HepG2 (cell line): ENCODE results near the gene PIGW. TPM values are rescaled to one million over a fixed set of nuclear protein-coding genes. Genes with fewer than 3 reads are reported as not detected.

ENCODE experiments used
- ARNT ChIP-seq: fragments of 450-650 bp; IDR thresholded peaks from 2 replicates; pipeline ENCODE4 v1.6.1; 2017
- ATF1 ChIP-seq: IDR thresholded peaks from 2 replicates; pipeline ENCODE4 v1.6.1; 2016; ENCODE audit warnings: mild to moderate bottlenecking, control low read depth
- BRF2 ChIP-seq: sonication (generic); formaldehyde crosslinking; IDR thresholded peaks from 2 replicates; pipeline ENCODE4 v1.8.1; 2022; ENCODE audit warnings: mild to moderate bottlenecking, missing genetic modification reagents
- CCDC6 ChIP-seq: sonication (generic); formaldehyde crosslinking; IDR thresholded peaks from 2 replicates; pipeline ENCODE4 v1.8.1; 2022; ENCODE audit warnings: mild to moderate bottlenecking, missing genetic modification reagents, moderate library complexity
- CREB3 ChIP-seq: sonication (generic); formaldehyde crosslinking; IDR thresholded peaks from 2 replicates; pipeline ENCODE4 v1.5.0; 2020; ENCODE audit warnings: missing genetic modification reagents
- DPF2 ChIP-seq: sonication (generic); formaldehyde crosslinking; IDR thresholded peaks from 2 replicates; pipeline ENCODE4 v1.4.0; 2020; ENCODE audit warnings: mild to moderate bottlenecking, low read depth, missing genetic modification reagents, borderline replicate concordance
- HNF4A ChIP-seq: sonication (generic); formaldehyde crosslinking; IDR thresholded peaks from 2 replicates; pipeline ENCODE4 v1.4.0; 2020; ENCODE audit warnings: missing genetic modification reagents
- IRF9 ChIP-seq: sonication (generic); formaldehyde crosslinking; IDR thresholded peaks from 2 replicates; pipeline ENCODE4 v1.8.0; 2022; ENCODE audit warnings: missing genetic modification reagents, mild to moderate bottlenecking, borderline replicate concordance
- REXO4 ChIP-seq: sonication (generic); formaldehyde crosslinking; IDR thresholded peaks from 2 replicates; pipeline ENCODE4 v1.8.0; 2022; ENCODE audit warnings: missing genetic modification reagents, mild to moderate bottlenecking, borderline replicate concordance
- RXRB ChIP-seq: IDR thresholded peaks from 2 replicates; pipeline ENCODE4 v1.6.1; 2016; ENCODE audit warnings: borderline replicate concordance, missing genetic modification reagents, missing compliant biosample characterization
- SATB2 ChIP-seq: sonication (generic); formaldehyde crosslinking; IDR thresholded peaks from 2 replicates; pipeline ENCODE4 v1.5.0; 2020; ENCODE audit warnings: missing genetic modification reagents
- SMAD9 ChIP-seq: sonication (generic); formaldehyde crosslinking; IDR thresholded peaks from 2 replicates; pipeline ENCODE4 v1.5.1; 2020; ENCODE audit warnings: mild to moderate bottlenecking, missing genetic modification reagents
- SNAPC5 ChIP-seq: sonication (generic); formaldehyde crosslinking; IDR thresholded peaks from 2 replicates; pipeline ENCODE4 v1.8.1; 2023; ENCODE audit warnings: mild to moderate bottlenecking, missing genetic modification reagents, borderline replicate concordance
- TEAD2 ChIP-seq: sonication (generic); formaldehyde crosslinking; IDR thresholded peaks from 2 replicates; pipeline ENCODE4 v1.9.0; 2021; ENCODE audit warnings: missing genetic modification reagents
- TEF ChIP-seq: sonication (generic); formaldehyde crosslinking; IDR thresholded peaks from 2 replicates; pipeline ENCODE4 v1.5.0; 2020; ENCODE audit warnings: missing genetic modification reagents
- ZBTB14 ChIP-seq: sonication (generic); formaldehyde crosslinking; IDR thresholded peaks from 2 replicates; pipeline ENCODE4 v1.4.0; 2020; ENCODE audit warnings: missing genetic modification reagents
- ZBTB33 ChIP-seq: sonication (generic); formaldehyde crosslinking; IDR thresholded peaks from 2 replicates; pipeline ENCODE4 v1.4.0; 2020; ENCODE audit warnings: missing genetic modification reagents
- ZBTB38 ChIP-seq: sonication (generic); formaldehyde crosslinking; IDR thresholded peaks from 2 replicates; pipeline ENCODE4 v1.5.1; 2020; ENCODE audit warnings: mild to moderate bottlenecking, missing genetic modification reagents
- ZNF329 ChIP-seq: sonication (generic); formaldehyde crosslinking; IDR thresholded peaks from 2 replicates; pipeline ENCODE4 v1.9.0; 2021; ENCODE audit warnings: low read depth, mild to moderate bottlenecking, missing genetic modification reagents
- ZNF691 ChIP-seq: sonication (generic); formaldehyde crosslinking; IDR thresholded peaks from 2 replicates; pipeline ENCODE4 v1.4.0; 2020; ENCODE audit warnings: missing genetic modification reagents, low read depth, mild to moderate bottlenecking, borderline replicate concordance
- polyA plus RNA-seq, 8 experiments: library from polyadenylated mRNA; depleted of rRNA in 3 of 8; stranded (reverse) in 7 of 8; unstranded in 1 of 8; fragments of >200 nt; fragmentation: Illumina TruSeq in 4 of 8; extraction: Trizol in 4 of 8; gene quantifications; 2 replicates each; pipeline versions ENCODE4 v1.2.1 to v1.2.3, GENCODE V29; 2011 to 2016; ENCODE audit warnings: low read depth in 4 of 8, missing spikeins in 1 of 8, mixed read lengths in 1 of 8; ENCODE audit not compliant: insufficient read depth in 1 of 8
- total RNA-seq, 5 experiments: library from RNA; depleted of rRNA; stranded (reverse); fragments of >200 nt; fragmentation: Illumina TruSeq; extraction: Trizol; gene quantifications; 2 replicates each; pipeline ENCODE4 v1.2.3, GENCODE V29; 2016; ENCODE audit warnings: low read depth in 1 of 5

Gene PIGW
- total and polyA plus RNA-seq, 2 of the 13 experiments (the other 11 are each of a cell fraction or from before 2014, with no cell fraction given), result 9.0 to 24.0 TPM

- 0 out of 2 replicates have a peak, but pooled peaks have one; percentile 45 for TF ChIP-seq ZNF329 (CRISPR knock-in tag)
- TF ChIP-seq IRF9 (CRISPR knock-in tag), result peak; percentile 87
- peak; percentile 38; the same call in 1 of the 2 replicates for TF ChIP-seq ZBTB38
- TF ChIP-seq TEF (CRISPR knock-in tag), result no peak
- TF ChIP-seq REXO4 (CRISPR knock-in tag), result no peak
- peak; percentile 54; the same call in 1 of the 2 replicates for TF ChIP-seq ATF1 (CRISPR knock-in tag)
- TF ChIP-seq SNAPC5 (CRISPR knock-in tag), result no peak
- TF ChIP-seq ZNF691 (CRISPR knock-in tag), result no peak
- TF ChIP-seq CREB3 (CRISPR knock-in tag), result 0 out of 2 replicates have a peak, but pooled peaks have one; percentile 13
- TF ChIP-seq ARNT, result no peak
- no peak for TF ChIP-seq TEAD2
- peak; percentile 30; the same call in 1 of the 2 replicates for TF ChIP-seq ZBTB33 (CRISPR knock-in tag)
- peak; percentile 87; the same call in 1 of the 2 replicates for TF ChIP-seq SMAD9 (CRISPR knock-in tag)
- TF ChIP-seq HNF4A (CRISPR knock-in tag), result no peak; the same call in 1 of the 2 replicates
- peak; percentile 80; the same call in 1 of the 2 replicates for TF ChIP-seq CCDC6 (CRISPR knock-in tag)
- TF ChIP-seq BRF2 (CRISPR knock-in tag), result no peak
- no peak for TF ChIP-seq SATB2 (CRISPR knock-in tag)
- TF ChIP-seq ZBTB14 (CRISPR knock-in tag), result peak; percentile 67; the same call in 1 of the 2 replicates
- TF ChIP-seq DPF2 (CRISPR knock-in tag), result no peak
- peak; percentile 83 for TF ChIP-seq RXRB (CRISPR knock-in tag)
Observed at GRCh38 chr17:36486204-36487194, 48.3 kb upstream of the PIGW start, which contains the start of gene ZNHIT3 (continued).
